GM06990 (cell line): ENCODE results near the gene KIFC1.

Source experiments
- DNase-seq: peaks from one replicate; pipeline ENCODE4 v3.0.0-alpha.2; 2011; ENCODE audit not compliant: insufficient read length; ENCODE audit errors: extremely low read depth
- H3K27me3 ChIP-seq: replicated peaks from 2 replicates; pipeline ENCODE4 v1.6.0; 2011; ENCODE audit warnings: low read length; ENCODE audit not compliant: control insufficient read depth, insufficient read depth
- H3K36me3 ChIP-seq: 2 replicates; pipeline ENCODE4 v1.5.1; 2011; ENCODE audit warnings: low read length; ENCODE audit not compliant: control insufficient read depth, insufficient read depth
- H3K4me3 ChIP-seq: replicated peaks from 2 replicates; pipeline ENCODE4 v1.5.1; 2011; ENCODE audit warnings: low read depth, mild to moderate bottlenecking, control low read depth, low read length
- TF ChIP-seq, protein P1 (sequence below): IDR thresholded peaks from 2 replicates; pipeline ENCODE4 v1.5.1; 2011; ENCODE audit warnings: low read length, control low read depth, mild to moderate bottlenecking, inconsistent platforms; ENCODE audit not compliant: insufficient read depth, poor library complexity, severe bottlenecking

KIFC1 gene

DNA sequence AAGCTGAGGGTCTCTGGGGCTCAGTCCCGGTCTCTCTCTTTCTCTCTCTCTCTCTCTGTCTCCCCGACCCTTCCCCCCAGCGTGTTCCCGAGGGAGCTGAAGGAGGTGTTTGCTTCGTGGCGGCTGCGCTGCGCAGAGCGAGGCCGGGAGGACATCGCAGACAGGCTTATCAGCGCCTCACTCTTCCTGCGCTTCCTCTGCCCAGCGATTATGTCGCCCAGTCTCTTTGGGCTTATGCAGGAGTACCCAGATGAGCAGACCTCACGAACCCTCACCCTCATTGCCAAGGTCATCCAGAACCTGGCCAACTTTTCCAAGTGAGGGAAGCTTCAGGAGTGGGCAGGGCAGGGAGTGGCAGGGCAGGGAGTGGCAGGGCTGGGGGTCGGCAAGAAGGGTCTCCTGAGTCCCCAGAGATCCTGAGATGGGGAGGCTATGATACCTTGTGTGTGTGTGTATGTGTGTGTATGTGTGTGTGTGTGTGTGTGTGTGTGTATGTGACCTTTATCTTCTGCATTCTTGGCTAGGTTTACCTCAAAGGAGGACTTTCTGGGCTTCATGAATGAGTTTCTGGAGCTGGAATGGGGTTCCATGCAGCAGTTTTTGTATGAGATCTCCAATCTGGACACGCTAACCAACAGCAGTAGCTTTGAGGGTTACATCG, 49.2 kb downstream of the KIFC1 start:
- TF ChIP-seq, protein P1, sequence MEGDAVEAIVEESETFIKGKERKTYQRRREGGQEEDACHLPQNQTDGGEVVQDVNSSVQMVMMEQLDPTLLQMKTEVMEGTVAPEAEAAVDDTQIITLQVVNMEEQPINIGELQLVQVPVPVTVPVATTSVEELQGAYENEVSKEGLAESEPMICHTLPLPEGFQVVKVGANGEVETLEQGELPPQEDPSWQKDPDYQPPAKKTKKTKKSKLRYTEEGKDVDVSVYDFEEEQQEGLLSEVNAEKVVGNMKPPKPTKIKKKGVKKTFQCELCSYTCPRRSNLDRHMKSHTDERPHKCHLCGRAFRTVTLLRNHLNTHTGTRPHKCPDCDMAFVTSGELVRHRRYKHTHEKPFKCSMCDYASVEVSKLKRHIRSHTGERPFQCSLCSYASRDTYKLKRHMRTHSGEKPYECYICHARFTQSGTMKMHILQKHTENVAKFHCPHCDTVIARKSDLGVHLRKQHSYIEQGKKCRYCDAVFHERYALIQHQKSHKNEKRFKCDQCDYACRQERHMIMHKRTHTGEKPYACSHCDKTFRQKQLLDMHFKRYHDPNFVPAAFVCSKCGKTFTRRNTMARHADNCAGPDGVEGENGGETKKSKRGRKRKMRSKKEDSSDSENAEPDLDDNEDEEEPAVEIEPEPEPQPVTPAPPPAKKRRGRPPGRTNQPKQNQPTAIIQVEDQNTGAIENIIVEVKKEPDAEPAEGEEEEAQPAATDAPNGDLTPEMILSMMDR: no peak
- H3K36me3 ChIP-seq: peaks cover 9% of the 10 kb centered on the region

DNA sequence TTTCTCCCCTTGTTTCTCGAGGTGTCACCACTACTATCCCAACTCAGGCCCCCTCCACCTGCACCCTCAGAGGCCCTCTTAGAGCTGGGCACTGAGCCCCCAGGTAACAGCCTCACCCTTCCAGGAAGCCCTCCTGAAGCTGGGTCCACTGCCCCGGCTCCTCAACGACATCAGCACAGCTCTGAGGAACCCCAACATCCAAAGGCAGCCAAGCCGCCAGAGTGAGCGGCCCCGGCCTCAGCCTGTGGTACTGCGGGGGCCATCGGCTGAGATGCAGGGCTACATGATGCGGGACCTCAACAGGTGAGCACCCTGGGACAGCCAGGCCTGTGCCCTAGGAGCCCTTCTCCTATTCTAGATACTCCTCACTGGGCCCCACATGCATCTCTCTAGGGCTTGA, 49.8 kb downstream of the KIFC1 start:
- DNase-seq: no peak
- Histone ChIP-seq H3K27me3 (no peaks in the 10 kb centered on the region), H3K4me3 (no peak overlapping the region), H3K36me3 (peaks cover 9% of the 10 kb centered on the region)
- TF ChIP-seq, protein P1: no peak

More for the DNA sequence above, 49.2 kb downstream of the KIFC1 start:
- no peak for DNase-seq
- H3K4me3 ChIP-seq: no peak overlapping the region
- no peaks in the 10 kb centered on the region for H3K27me3 ChIP-seq

DNA sequence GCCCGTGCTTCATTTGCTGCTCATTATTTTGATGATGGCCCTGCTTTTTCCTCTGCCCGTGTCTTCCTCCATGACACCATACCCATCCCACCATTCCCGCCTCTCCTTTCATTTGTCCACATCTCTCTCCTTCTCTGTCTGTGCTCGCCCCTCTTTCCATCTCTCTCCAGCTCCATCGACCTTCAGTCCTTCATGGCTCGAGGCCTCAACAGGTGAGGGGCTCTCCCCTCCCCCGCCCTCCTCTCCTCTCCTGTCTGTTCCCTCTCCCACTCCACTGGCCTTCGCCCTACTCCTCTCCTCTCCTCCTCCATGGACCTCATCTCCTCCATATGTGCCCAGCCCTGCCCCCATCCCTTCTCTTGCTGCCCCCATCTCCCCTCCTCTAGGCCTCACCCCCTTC, 50.7 kb downstream of the KIFC1 start:
- DNase-seq: no peak
- TF ChIP-seq, protein P1: no peak
- H3K27me3 ChIP-seq: no peaks in the 10 kb centered on the region
- H3K4me3 ChIP-seq: no peak overlapping the region
- peaks cover 13% of the 10 kb centered on the region for H3K36me3 ChIP-seq

DNA sequence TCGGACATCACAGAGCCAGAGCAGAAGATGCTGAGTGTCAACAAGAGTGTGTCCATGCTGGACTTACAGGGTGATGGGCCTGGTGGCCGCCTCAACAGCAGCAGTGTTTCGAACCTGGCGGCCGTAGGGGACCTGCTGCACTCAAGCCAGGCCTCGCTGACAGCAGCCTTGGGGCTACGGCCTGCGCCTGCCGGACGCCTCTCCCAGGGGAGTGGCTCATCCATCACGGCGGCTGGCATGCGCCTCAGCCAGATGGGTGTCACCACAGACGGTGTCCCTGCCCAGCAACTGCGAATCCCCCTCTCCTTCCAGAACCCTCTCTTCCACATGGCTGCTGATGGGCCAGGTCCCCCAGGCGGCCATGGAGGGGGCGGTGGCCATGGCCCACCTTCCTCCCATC, 51.4 kb downstream of the KIFC1 start:
- DNase-seq: no peak
- Histone ChIP-seq H3K36me3 (peaks cover 16% of the 10 kb centered on the region), H3K27me3 (no peaks in the 10 kb centered on the region), H3K4me3 (no peak overlapping the region)
- TF ChIP-seq, protein P1: no peak

DNA sequence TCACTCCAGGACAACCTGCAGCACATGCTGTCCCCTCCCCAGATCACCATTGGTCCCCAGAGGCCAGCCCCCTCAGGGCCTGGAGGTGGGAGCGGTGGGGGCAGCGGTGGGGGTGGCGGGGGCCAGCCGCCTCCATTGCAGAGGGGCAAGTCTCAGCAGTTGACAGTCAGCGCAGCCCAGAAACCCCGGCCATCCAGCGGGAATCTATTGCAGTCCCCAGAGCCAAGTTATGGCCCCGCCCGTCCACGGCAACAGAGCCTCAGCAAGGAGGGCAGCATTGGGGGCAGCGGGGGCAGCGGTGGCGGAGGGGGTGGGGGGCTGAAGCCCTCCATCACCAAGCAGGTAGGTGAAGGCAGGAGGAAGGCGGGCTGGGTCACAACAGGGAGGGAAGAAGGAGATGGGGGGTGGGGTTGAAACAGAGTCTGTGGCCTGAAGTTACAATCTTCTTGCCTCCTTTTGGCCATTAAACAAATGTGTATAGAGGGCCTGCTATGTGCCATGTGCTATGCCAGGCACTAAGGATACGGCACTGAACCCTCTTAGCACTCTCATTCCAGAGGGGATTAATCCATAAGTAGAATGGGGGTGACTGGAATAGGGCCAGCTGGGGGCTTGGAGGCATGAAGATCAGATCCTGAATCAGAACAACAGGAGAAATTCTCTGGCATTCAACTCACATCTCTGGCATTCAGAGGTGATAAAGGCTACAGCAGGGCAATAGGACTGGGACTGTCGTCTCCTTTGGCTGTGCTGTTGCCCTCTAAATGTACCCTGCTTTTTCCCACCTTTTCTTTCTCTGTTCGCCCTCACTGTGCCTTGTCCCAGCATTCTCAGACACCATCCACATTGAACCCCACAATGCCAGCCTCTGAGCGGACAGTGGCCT, 52.2 kb downstream of the KIFC1 start:
- TF ChIP-seq, protein P1: no peak
- peaks cover 11% of the 10 kb centered on the region for H3K36me3 ChIP-seq
- no peaks in the 10 kb centered on the region for H3K27me3 ChIP-seq
- DNase-seq: no peak
- no peak overlapping the region for H3K4me3 ChIP-seq
